Measurements from ENCODE around the gene FGF3.

The FGF3 gene

DNA sequence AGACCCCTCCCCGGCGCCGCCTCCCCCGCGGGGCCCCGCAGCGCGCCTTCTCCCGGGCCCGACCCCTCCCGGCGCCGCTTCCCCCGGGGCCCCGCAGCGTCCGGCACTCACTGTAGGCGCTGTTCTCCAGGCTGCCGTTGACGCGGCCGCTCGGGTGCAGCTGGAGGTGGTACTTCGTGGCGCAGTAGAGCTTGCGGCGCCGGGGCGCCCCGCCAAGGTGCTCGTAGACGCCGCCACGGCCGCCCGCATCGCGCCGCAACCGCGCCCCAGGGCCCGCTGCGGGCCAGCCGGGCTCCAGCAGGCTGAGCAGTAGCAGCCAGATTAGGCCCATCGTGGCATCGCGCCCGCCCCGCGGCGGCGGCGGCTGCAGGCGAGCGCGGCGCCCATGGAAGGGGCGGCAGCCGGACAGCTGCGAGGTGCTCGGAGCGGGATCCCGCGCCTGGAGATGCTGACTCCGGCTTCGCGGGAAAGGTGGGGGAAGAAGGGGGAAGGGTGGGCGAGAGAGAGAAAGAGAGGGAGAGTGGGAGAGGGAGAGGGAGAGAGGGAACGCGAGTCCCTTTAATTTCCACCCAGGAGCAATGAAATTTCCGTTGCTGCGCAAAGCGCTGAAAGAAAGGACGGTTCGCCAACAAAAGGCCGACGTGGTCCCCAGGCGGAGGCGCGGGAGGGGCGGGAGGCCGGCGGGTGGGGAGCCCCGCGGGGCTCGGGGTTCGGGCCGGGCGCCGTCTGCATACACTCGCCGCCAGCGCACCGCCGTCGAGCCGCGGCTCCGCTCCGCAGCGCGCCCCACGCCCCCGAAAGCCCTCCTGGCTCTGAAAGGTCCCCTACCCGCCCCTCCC, at the start of gene FGF3:
FGF3 (minus strand) TSS at position 814 of the 839 bp plus-strand sequence; CDS start at position 331, 483 bp downstream.
- no peak for DNase-seq (ENCODE audit: low read depth)

DNA sequence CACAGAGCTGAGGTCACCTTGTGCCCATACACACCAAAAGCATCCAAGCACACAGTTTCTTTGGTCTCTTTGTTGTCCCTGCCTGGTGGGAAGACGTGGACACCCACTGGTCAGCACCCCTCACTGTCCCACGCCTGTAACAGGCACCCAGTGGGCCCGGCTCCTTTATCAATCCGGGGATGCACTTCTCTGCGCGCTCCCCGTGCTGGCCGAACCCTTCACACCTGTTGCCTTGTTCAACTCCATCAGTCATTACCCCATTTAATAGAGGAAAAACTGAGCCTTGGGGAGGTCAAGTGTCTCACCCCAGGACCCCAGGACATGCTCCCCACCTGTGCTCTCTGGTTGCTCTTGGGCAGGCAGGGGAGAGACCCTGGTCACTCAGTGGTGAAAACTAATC, 49.7 kb upstream of the FGF3 start:
- no peak for DNase-seq (ENCODE audit: low read depth)

DNA sequence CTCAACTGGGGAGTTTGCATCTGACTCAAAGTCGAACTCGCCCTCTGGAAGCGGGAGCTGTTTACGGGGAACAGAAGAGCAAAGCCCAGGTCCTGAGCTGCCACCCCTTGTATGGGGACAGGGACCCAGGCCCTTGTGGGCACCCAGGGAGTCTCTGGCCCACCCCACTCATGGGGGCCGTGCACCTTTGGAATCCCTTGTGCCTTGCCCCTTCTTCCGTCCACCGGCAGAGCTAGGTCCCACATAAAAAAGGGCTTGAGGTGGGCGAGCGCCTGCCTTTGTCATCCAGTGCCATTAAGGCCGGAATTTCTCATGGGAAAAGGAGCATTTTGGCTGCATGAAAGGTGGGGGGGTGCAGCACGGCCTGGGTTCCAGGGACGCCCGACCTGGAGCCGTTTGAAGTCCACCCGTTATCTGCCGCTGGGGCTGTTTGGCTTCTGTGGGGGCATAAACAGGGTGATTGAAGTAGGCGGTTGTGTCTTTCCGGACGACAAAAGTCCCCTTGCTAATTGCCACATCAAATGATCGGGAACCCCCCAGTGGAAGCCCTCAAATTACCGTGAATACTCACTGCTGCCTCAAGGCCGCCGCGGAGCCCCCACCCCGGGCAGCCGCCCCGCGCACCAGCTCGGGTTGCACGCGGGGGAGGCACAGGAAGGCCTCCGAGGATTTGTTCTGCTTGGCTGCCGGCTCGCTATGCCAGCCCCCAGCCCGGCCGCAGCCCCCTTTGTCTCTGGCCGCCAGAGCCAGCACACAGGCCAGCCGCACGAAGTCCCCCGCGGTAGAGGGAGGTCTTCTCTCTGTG, 49.0 kb upstream of the FGF3 start:
- DNase-seq (ENCODE audit: low read depth), result no peak

DNA sequence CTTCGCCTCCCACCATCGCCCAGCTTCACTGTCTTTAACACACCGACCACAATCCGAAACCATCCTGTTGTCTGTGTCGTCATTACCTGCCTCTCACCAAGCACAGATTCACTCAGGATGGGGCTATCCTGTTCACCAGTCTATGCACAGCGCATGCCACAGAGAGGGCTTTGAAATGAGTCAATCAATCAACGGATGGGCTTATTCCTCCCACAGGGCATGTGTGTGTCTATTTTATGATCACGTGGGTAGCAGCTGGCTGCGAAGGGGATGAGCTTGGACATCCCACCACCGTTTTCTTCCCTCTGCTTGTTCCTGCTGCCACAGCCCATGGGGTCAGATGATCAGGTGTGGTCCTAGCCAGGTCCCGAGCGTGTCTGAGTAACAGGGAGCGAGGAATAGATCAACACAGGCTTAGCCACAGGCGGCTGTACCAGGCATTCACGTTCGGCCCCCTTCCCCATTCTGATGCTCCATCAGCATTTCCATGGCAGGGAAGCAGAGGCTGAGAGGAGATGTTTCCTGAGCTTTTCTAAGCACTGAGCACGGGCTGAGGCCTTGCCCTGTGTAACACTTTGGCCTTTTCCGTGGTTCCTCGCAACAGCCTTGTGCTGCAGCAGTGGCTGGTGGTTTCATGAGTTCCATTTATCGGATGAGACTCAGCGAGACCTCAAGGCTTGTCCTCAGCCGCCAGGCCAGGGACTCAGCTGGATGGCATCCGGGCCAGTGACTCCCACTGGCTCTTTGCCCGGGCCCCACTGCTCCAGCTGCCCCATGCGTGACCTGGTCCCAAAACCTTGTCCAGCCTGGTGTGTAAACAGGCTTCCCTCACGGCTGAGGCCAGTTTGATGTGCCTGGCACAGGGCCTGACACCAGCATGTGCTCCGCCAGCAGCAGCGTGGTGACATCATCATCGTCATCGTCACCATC, 48.1 kb upstream of the FGF3 start:
- no peak for DNase-seq (ENCODE audit: low read depth)

DNA sequence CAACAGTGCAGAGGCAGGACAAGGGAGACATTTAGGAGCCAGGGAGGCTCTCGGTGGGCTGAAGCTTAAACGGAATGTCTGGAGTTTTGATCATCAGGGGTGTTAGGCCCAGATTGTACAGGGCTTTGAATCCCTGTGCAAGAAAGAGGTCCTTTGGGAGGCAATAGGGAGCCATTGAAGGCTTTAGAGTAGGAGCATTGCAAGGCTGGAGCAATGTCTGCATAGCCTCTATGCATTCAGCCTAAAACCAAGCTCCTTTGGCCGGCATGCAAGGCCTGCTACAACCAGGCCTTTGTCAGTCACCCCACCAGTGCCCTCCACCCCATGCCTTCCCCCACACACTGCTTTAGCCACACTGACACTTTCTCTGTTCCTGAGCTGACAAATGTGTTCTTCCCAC, 47.4 kb upstream of the FGF3 start:
- DNase-seq (ENCODE audit: low read depth), result no peak

DNA sequence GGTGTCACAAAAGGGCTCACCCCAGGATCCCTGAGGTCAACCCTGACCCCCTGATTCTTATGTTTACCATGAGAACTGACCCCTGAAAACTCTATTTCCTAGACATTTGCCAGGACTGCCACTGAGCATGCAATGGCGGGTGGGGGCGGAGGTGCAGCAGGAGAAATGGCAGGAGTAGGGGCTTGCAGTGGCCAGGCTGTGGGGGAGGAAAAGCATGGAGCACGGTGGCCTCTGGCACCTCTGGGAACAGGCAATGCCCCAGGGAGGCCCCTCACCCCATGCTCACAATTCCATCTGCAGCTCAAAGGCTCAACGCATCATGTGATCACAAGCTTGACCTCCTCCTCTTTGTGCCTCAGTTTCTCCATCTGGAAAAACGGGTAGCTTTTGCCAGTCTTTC, 46.5 kb upstream of the FGF3 start:
- no peak for DNase-seq (ENCODE audit: low read depth)

DNA sequence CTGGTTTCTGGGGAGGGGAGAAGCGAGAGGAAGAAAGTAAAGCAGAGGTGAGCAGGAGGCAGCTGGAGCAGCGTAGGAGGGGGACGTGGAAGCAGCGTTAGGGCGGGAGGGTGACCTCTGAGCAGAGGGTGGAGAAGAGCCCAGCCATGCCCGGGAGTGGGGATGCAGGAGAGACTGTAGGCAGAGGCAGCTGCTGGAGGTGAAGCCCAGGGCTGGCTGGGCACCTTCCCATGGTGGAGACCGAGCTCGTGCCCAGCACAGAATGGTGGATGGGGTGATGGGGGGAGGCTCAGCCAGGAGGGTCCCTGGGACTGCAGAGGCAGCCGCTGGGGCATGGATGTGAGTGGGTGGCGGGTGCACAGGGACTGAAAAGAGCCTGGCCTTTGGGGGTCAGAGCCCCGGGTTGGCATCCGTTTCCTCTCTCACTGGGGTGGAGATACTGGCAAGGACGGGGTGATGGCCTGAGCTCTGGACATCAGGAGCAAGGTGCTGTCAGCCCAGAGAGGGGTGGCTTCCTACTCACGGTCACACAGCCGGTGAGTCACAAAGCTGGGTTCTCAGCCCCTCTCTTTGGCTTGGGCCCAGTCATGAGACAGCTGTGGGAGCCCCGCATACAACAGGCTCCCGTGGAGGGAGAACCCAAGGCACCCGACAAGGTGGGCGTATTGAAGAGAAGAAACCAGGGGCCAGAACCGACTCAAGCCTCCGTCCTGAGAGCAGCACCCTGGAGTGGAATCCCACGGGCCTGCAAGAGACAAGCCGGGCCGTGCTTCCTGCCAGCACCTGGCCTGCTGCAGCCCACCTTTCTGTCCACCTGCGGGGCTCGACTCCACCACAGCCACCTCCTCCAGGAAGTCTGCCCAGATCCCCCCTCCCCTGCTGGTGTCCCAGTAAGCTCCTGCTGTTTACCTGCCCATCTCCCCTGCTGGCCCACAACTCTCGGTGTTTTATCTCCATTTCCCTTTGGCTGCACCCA, 45.8 kb upstream of the FGF3 start:
- DNase-seq (ENCODE audit: low read depth), result no peak

DNA sequence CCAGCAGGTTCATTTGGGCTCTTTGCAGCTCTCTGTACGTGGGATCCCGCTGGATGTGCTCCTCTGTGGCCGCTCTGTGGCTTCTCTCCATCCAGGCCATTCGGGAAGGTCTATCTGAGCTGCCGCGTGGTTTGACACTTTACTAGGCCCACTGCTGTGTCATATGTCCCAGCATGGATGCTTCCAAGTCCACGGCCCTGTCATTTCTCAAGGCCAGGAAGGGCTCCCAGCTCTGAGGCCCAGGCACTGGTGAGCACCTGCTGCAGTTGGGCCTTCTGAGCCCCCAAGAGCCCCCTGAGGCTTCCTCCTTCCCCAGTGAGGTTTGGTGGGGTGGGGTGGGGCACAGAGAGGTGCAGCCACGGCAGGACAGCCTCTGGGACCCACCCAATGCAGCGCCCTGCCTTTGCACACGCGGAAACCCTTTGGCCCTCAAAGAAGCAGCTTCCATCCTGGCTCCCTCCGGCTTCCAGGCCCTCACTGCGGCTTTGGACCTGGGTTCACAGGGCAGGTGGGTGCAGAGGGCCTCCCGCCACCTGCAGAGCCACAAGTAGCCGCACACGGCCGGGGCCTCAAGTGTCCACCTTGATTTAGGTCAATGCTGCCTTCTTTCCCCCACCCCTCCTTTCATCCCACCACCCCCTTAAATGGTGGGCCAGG, 44.5 kb upstream of the FGF3 start:
- no peak for DNase-seq (ENCODE audit: low read depth)

DNA sequence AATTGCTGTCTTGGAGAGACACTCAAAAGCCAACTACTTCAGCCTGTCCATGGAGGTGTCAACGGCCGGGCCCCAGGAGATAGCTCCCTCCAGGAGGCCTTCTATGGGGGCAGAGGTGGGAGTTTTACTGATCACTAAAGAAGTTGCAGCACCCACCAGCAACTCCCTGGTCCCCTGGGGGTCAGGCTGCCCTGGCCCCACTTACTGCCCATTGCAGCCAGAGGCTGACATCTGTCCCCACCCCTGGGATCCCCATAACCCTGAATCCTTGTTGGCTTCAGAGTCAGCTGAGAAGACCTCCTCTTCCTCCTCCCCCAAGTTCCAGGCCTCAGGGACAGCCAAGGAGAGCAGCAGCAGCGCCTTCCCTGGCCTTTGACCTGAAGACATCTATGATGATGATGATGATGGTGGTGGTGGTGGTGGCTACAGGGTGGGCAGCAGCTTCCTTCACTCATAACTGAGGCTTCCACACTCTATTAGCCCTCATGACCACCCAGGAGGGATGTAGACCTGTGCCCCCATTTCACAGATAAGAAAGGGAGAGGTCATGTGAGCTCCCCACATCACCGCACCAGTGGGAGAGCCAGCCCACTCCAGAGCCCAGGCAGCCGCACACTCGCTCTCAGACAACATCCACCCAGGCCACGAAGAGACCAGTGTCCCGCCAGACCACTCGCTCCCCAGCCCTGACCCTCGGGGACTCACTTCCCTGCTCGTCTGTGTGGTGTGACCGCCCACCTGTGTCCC, 43.8 kb upstream of the FGF3 start:
- DNase-seq (ENCODE audit: low read depth), result no peak

DNA sequence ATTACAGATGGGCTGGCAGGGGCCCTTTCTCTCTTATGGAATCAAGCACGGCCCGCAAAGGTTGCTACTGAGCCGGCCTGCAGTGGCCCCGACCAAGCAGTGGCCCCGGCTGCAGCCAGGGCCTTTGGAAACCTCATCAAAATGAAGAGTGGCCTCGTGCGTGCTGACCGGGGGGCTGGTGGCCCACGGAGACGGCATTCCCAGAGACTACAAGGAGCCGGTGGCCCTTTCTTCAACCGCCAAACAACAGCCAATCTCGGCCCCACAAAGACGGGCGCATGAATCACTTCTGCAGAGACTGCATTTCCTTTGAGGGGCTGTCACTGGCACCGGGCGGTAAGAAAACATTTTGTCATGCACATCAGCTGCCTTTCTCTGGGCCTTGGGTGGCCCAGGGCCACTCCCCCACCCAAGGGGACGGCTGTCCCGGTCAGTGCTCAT, 43.1 kb upstream of the FGF3 start:
- no peak for DNase-seq (ENCODE audit: low read depth)

DNA sequence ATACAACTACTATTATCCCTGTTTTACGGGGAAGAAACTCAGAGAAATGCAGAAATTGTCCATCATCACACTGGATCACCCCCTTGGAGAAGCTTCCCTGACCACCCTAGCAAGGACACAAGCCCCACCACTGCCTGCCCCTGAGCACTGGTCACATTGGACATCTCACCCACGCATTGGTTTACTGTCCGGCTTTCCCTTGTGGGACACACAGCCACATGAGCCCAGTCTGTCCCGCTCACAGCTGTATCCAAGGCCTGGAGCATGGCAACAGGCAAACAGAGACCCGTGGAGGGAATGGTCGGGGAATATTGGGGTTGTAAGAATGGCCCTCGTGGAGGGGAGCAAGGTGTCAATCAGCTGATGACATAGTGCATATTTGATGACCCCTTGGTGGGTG, 42.7 kb upstream of the FGF3 start:
- no peak for DNase-seq (ENCODE audit: low read depth)

DNA sequence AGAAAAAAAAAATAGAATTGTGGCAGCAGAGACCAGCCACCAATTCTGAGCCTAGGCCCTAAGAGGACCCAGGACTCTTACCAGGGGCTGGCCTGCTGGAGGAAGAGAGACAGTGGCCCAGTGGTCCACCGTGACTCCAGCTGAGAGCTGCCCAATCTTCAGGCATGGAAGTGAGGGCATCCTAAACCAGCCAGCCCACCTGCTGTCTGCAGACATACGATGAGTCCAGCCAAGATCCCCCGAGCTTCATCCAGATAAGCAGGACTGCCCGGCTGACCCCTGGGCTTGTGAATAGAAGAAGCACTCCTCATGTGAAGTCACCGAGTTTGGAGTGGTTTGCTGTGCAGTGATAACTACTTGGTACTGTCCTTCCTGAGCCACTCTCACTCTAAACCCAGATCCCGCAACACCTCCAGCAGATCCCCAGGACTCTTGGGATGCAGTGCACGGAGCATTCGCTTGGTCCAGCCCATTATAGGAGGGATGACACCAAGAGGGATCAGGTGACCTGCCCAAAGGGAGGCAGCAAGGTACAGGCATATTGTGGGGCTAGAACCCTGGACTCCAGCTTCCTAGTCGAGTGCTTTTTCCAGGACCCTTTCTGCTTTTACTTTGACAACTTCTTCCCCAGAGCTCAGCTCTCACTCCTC, 41.7 kb upstream of the FGF3 start:
- no peak for DNase-seq (ENCODE audit: low read depth)

DNA sequence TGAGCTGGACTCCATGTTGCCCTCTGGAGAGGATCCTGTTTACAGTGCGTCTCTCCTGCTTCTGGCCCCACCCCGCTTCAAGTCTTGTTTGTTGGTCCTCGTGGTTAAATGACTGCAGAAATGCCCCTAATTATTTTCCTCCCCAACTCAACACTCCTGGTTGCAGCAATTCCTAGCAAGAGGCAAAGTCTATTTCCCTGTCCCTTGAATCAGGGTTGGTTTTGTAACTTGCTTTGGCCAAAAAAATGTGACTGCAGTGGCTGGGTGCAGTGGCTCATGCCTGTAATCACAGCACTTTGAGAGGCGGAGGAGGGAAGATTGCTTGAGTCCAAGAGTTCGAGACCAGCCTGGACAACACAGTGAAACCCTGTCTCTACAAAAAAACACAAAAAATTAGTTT, 41.0 kb upstream of the FGF3 start:
- no peak for DNase-seq (ENCODE audit: low read depth)

DNA sequence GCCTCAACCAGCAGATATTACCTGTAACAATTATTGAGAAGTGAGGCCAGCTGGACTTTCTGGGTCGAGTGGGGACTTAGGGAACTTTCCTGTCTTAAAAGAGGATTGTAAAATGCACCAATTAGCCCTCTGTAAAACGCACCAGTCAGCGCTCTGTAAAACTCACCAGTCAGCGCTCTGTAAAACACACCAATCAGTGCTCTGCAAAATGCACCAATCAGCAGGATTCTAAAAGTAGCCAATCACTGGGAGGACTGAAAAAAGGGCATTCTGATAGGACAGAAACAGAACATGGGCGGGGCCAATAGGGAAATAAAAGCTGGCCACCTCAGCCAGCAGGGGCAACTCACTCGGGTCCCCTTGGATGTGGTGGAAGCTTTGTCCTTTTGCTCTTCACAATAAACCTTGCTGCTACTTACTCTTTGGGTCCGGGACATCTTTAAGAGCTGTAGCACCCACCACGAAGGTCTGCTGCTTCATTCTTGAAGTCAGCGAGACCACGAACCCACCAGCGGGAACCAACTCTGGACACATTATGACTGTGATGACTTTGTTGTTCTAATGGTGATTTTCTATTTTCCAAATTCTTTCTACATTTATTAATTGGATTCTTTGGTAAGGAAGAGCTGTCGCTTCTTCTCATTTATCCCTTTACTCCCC, 40.2 kb upstream of the FGF3 start:
- no peak for DNase-seq (ENCODE audit: low read depth)

DNA sequence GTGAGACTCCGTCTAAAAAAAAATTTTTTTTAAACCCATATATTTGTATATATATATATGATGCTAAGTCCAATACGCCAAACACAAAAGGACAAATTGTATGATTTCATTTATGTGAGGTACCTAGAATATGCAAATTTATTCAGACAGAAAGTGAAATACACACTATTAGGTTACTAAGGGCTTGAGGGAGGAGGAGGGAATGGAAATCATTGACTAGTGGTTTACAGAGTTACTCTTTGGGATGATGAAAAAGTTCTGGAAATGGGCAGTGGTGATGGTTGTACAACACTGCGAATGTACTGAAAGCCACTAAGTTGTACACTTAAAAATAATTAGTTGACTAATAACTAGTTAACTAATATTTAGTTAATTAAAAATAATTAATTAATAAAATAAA, 36.2 kb upstream of the FGF3 start:
- DNase-seq (ENCODE audit: low read depth), result no peak

DNA sequence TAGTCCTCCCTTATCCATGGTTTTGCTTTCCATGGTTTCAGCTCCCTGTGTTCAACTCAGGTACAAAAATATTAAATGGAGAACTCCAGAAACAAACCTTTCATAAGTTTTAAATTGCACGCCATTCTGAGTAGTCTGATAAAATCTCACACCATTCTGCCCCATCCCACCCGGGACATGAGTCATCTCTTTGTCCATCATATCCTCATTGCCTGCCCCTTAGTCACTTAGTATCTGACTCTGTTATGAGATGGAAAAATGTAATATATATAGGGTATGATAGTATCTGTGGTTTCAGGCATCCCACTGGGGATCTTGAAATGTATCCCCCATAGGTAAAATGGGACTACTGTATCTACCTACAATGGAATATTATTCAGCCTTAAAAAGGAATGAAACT, 35.5 kb upstream of the FGF3 start:
- no peak for DNase-seq (ENCODE audit: low read depth)

DNA sequence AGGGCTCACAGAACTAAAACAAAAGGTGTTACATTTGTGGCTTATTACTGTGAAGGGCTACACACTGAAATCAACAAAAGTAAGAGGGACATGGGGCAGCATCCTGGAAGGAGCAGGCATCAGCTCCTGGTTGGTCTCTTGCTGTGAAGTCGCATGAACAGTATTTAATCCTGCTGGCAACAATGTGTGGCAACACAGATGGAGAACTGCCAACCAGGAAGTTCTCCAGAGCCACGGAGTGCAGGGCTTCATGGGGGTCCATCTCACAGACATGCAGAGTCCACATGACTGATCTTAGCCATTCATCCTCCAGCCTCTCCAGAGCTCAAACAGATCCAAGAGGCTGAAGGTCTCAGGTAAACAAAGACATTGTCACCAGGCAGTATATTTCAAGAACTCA, 32.8 kb upstream of the FGF3 start:
- DNase-seq (ENCODE audit: low read depth), result no peak

DNA sequence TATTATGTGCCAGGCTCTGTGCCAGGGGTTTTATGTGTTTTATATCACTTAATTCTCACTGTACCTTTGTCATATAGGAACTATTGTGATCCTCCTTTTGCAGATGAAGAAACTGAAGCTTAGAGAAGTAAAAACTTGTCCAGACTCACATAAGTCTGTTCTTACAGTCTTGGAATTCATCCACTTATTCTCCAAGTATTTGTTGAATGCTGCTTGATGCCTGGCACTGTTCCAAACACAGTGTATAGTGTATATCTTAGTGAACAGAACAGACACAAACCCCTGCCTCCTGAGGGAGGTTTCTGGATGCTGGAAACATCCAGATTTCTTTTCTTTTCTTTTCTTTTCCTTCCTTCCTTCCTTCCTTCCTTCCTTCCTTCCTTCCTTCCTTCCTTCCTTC, 29.0 kb upstream of the FGF3 start:
- DNase-seq (ENCODE audit: low read depth), result no peak

DNA sequence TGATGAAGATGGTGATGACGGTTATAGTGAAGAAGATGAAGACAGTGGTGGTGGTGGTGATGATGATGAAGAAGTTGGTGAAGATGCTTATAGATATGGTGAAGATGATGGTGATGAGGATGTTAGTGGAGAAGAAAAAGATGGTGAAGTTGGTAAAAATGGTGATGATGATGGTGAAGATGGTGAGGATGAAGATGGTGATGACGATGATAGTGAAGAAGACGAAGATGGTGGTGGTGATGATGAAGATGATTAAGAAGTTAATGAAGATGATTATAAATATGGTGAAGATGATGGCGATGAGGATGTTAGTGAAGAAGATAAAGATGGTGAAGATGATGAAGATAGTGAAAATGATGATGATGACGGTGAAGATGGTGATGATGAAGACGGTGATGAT, 25.2 kb upstream of the FGF3 start:
- no peak for DNase-seq (ENCODE audit: low read depth)

Data from stimulated activated CD8-positive, alpha-beta memory T cell treated with anti-CD3 and anti-CD28 coated beads, Interleukin-12 subunit alpha, Interleukin-12 subunit beta, amount 100 ng/mL, for 4 hours (primary cell).